ENCODE measurements around the gene LINC00632. TPM values are rescaled to one million over a fixed set of nuclear protein-coding genes. Genes with fewer than 3 reads are reported as not detected.

Gene LINC00632
- total and polyA plus RNA-seq, 2 donors from 2014 or later = 0.67 to 45.9 TPM

DNA sequence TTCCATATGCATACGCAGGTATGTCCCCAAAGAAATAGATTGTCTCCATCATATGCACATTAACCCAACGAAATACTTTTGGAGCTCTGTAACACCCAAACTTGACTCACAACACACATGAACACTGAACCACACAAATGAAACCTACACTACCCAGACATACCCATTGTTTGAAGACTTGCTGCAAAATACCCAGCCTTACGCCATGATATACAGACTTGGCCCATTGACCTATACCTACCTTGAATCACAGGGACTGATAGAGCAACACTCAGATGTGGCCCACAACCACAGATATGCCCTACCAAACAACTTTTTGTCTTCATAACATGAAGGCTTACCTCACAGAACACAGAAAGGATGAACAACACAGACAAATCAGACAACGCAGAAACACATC, 15.9 kb downstream of the LINC00632 start:
- intact Hi-C loops (cut with DNase I) = no loop called here
- H3K9ac ChIP-seq (ENCODE audit: low read length in 3 of 3) = no peak overlapping the region
- peaks cover 0 to 7% (median 0%) of the 10 kb centered on the region in 3 donors for H3K4me1 ChIP-seq (ENCODE audit: control insufficient read depth in 2 of 3, insufficient read depth in 2 of 3, low read depth in 1 of 3, low read length in 3 of 3)
- H3K36me3 ChIP-seq (ENCODE audit: control insufficient read depth in 2 of 3, insufficient read depth in 3 of 3, low read length in 3 of 3) = peaks cover 0 to 15% (median 0%) of the 10 kb centered on the region in 3 donors
- FAIRE-seq (no peak), DNase-seq (no peak)
- H3K27ac ChIP-seq (ENCODE audit: low read depth in 2 of 2, low read length in 2 of 2) = no peak overlapping the region
- peaks cover 0 to 22% (median 0%) of the 10 kb centered on the region in 3 donors for H3K9me3 ChIP-seq (ENCODE audit: control insufficient read depth in 2 of 3, insufficient read depth in 1 of 3, low read length in 3 of 3)
- H3K27me3 ChIP-seq (ENCODE audit: control insufficient read depth, insufficient read depth, low read length) = peaks cover 3% of the 10 kb centered on the region
- H3K4me3 ChIP-seq (ENCODE audit: low read length in 3 of 3) = no peak overlapping the region
- TF ChIP-seq, protein P1, sequence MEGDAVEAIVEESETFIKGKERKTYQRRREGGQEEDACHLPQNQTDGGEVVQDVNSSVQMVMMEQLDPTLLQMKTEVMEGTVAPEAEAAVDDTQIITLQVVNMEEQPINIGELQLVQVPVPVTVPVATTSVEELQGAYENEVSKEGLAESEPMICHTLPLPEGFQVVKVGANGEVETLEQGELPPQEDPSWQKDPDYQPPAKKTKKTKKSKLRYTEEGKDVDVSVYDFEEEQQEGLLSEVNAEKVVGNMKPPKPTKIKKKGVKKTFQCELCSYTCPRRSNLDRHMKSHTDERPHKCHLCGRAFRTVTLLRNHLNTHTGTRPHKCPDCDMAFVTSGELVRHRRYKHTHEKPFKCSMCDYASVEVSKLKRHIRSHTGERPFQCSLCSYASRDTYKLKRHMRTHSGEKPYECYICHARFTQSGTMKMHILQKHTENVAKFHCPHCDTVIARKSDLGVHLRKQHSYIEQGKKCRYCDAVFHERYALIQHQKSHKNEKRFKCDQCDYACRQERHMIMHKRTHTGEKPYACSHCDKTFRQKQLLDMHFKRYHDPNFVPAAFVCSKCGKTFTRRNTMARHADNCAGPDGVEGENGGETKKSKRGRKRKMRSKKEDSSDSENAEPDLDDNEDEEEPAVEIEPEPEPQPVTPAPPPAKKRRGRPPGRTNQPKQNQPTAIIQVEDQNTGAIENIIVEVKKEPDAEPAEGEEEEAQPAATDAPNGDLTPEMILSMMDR (IDR thresholded peaks at IDR 0.05; ENCODE audit: borderline replicate concordance, extremely low read depth, insufficient read depth) = no peak

DNA sequence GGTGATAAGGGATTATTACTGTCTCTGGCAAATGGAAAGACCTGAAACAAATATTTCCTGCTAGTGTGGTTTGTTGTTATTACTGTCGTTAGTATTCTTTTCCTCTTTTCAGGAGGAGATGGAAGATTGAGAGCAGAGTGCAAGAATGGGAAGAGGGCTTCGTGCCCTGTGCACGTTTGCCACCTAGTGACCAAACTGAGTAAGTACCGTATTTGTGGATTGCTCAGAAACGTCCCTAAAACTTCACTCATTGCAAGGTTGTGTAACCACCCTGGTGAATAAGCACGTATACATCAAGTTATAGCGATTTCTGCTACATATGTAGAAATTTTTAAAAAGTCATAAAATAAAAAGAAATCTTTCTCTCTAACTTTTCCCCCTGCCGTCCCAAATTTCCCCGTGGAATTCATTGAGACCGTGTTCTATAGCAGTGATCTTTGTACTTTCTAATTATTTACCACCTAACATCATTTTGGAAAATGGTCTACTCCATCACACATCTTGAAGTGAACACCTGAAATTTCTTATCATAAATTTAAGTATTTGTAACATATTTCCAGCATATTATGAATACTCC, 24.3 kb downstream of the LINC00632 start:
- TF ChIP-seq, protein P1 (IDR thresholded peaks at IDR 0.05; ENCODE audit: borderline replicate concordance, extremely low read depth, insufficient read depth) = peak; percentile 61
- Histone ChIP-seq H3K27ac (ENCODE audit: low read depth in 2 of 2, low read length in 2 of 2) (no peak overlapping the region), H3K9me3 (ENCODE audit: control insufficient read depth in 2 of 3, insufficient read depth in 1 of 3, low read length in 3 of 3) (no peaks in the 10 kb centered on the region), H3K27me3 (ENCODE audit: control insufficient read depth, insufficient read depth, low read length) (no peaks in the 10 kb centered on the region), H3K4me1 (ENCODE audit: control insufficient read depth in 2 of 3, insufficient read depth in 2 of 3, low read depth in 1 of 3, low read length in 3 of 3) (no peaks in the 10 kb centered on the region), H3K4me3 (ENCODE audit: low read length in 3 of 3) (no peak overlapping the region), H3K9ac (ENCODE audit: low read length in 3 of 3) (no peak overlapping the region), H3K36me3 (ENCODE audit: control insufficient read depth in 2 of 3, insufficient read depth in 3 of 3, low read length in 3 of 3) (no peaks in the 10 kb centered on the region)
- DNase-seq = peak in 3 of 5 donors; percentile 26 to 53 (median 36)
- peak; percentile 95 for FAIRE-seq
- intact Hi-C loops (cut with DNase I) = no loop called here

- no peak overlapping the region for H3K27ac ChIP-seq (ENCODE audit: low read depth in 2 of 2, low read length in 2 of 2)
- H3K36me3 ChIP-seq (ENCODE audit: control insufficient read depth in 2 of 3, insufficient read depth in 3 of 3, low read length in 3 of 3) = no peaks in the 10 kb centered on the region
- H3K9ac ChIP-seq (ENCODE audit: low read length in 3 of 3) = no peak overlapping the region
- DNase-seq (no peak), FAIRE-seq (no peak)
- H3K4me3 ChIP-seq (ENCODE audit: low read length in 3 of 3) = no peak overlapping the region
- H3K4me1 ChIP-seq (ENCODE audit: control insufficient read depth in 2 of 3, insufficient read depth in 2 of 3, low read depth in 1 of 3, low read length in 3 of 3) = no peaks in the 10 kb centered on the region
- TF ChIP-seq, protein P1 (IDR thresholded peaks at IDR 0.05; ENCODE audit: borderline replicate concordance, extremely low read depth, insufficient read depth) = no peak
- intact Hi-C loops (cut with DNase I) = no loop called here
- H3K27me3 ChIP-seq (ENCODE audit: control insufficient read depth, insufficient read depth, low read length) = no peaks in the 10 kb centered on the region
- no peaks in the 10 kb centered on the region for H3K9me3 ChIP-seq (ENCODE audit: control insufficient read depth in 2 of 3, insufficient read depth in 1 of 3, low read length in 3 of 3)
Measured at GRCh38 chrX:140744085-140744484, 34.5 kb downstream of the LINC00632 start.

DNA sequence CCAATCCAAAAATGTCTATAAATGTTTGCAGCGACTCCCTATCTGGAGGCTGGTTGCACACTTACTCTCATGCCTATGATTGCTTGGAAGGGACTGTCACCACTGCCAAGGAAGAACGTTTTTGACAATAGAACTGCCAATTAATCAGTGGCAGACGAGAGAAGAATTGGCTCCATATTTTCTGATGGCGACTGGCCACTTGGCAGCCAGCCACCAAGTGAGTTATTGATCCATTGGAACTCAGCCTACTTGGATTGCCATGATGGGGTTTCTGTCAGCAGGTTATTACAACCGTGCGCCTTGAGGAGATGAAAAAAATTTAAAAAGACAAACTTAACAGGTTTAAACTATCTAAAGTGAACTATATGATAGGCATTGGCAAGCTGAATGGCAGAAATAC, 47.4 kb downstream of the LINC00632 start:
- Histone ChIP-seq H3K27ac (ENCODE audit: low read depth in 2 of 2, low read length in 2 of 2) (no peak overlapping the region), H3K4me3 (ENCODE audit: low read length in 3 of 3) (no peak overlapping the region), H3K27me3 (ENCODE audit: control insufficient read depth, insufficient read depth, low read length) (peaks cover 2% of the 10 kb centered on the region), H3K9ac (ENCODE audit: low read length in 3 of 3) (no peak overlapping the region), H3K4me1 (ENCODE audit: control insufficient read depth in 2 of 3, insufficient read depth in 2 of 3, low read depth in 1 of 3, low read length in 3 of 3) (no peaks in the 10 kb centered on the region), H3K36me3 (ENCODE audit: control insufficient read depth in 2 of 3, insufficient read depth in 3 of 3, low read length in 3 of 3) (no peaks in the 10 kb centered on the region), H3K9me3 (ENCODE audit: control insufficient read depth in 2 of 3, insufficient read depth in 1 of 3, low read length in 3 of 3) (no peaks in the 10 kb centered on the region)
- intact Hi-C loops (cut with DNase I) = no loop called here
- TF ChIP-seq, protein P1 (IDR thresholded peaks at IDR 0.05; ENCODE audit: borderline replicate concordance, extremely low read depth, insufficient read depth) = no peak
- FAIRE-seq = no peak
- no peak for DNase-seq
